RWPE1 (cell line): ENCODE data around the gene TRIM65.

Experiments
- CTCF ChIA-PET: fragments of 350-600 bp; sonication (Branson Sonifier 250); formaldehyde crosslinking; extraction: SDS; loops from one replicate; lab custom pipeline; 2021; lab: Yijun Ruan, JAX
- POLR2A ChIA-PET: fragments of 400-600 bp; formaldehyde crosslinking; extraction: SDS; loops from one replicate; lab custom pipeline; 2020; ENCODE audit warnings: antibody characterized with exemption; ENCODE audit not compliant: low non-redundant PET; lab: Yijun Ruan, JAX
- DNase-seq: peaks from one replicate; pipeline ENCODE4 v3.0.0; 2012; ENCODE audit warnings: low spot score
- H3K27ac ChIP-seq: fragments of 450-650 bp; 2 replicates; pipeline ENCODE4 v1.5.1; 2017
- CTCF ChIP-seq: fragments of 450-650 bp; conservative IDR thresholded peaks from 2 replicates; pipeline ENCODE4 v1.5.1; 2017; ENCODE audit warnings: low read depth, mild to moderate bottlenecking

The TRIM65 gene

GRCh38 chr17:75880266-75880665 is 16.5 kb downstream of the TRIM65 start:
- no peak for DNase-seq
- peak overlapping the region; percentile 42 for H3K27ac ChIP-seq
- TF ChIP-seq CTCF, result no peak
- POLR2A ChIA-PET, result no interaction called here
- CTCF ChIA-PET, result interaction anchor here (0.8 to 2.2 kb wide), 2 partner anchors 35 to 97 kb away, joined by 5 to 6 read pairs; no protein-coding TSS in a partner anchor

- DNase-seq, result peak; percentile 52
These were observed 18.4 kb downstream of the TRIM65 start, which contains the start of gene TRIM47 for GRCh38 chr17:75878174-75878998. TSS of gene TRIM47 (minus strand) at chr17:75878581. CDS start at chr17:75878548, 33 bp downstream.

GRCh38 chr17:75877752-75878173 is 19.0 kb downstream of the TRIM65 start:
- CTCF ChIA-PET, result interaction anchor here (0.5 to 1.7 kb wide), 10 partner anchors 12 to 69 kb away, joined by 3 to 8 read pairs (median 4); partner anchors contain the start of genes TRIM65 and UNC13D
- peak overlapping the region; percentile 98 for H3K27ac ChIP-seq
- POLR2A ChIA-PET, result interaction anchor here (0.6 to 1.2 kb wide), 3 partner anchors 21 to 101 kb away, joined by 3 to 4 read pairs (median 3); no protein-coding TSS in a partner anchor
- TF ChIP-seq CTCF, result peak; percentile 73
- peak; percentile 51 for DNase-seq

More at GRCh38 chr17:75878174-75878998, 18.4 kb downstream of the TRIM65 start, which contains the start of gene TRIM47:
- POLR2A ChIA-PET, result interaction anchor here (0.7 kb wide), 2 partner anchors 23 to 98 kb away, joined by 3 read pairs; partner anchors contain the start of gene WBP2
- H3K27ac ChIP-seq, result peak within 1 kb of the TSS; percentile 98
- CTCF ChIA-PET, result interaction anchor here (0.7 to 2.2 kb wide), 9 partner anchors 9 to 115 kb away, joined by 3 to 8 read pairs (median 4); partner anchors contain the start of gene TRIM65
- TF ChIP-seq CTCF, result 0 out of 2 replicates have a peak, but pooled peaks have one; percentile 20

- TF ChIP-seq CTCF, result no peak
- DNase-seq, result peak; percentile 81
- CTCF ChIA-PET, result interaction anchor here (0.5 to 1.7 kb wide), 8 partner anchors 13 to 69 kb away, joined by 3 to 8 read pairs (median 4); partner anchors contain the start of genes TRIM65 and UNC13D
- POLR2A ChIA-PET, result interaction anchor here (0.5 to 1.2 kb wide), 4 partner anchors 16 to 100 kb away, joined by 3 to 4 read pairs (median 4); no protein-coding TSS in a partner anchor
- peak overlapping the region; percentile 98 for H3K27ac ChIP-seq
These were observed 19.6 kb downstream of the TRIM65 start for GRCh38 chr17:75876938-75877751.

GRCh38 chr17:75876190-75876937 is 20.4 kb downstream of the TRIM65 start:
- H3K27ac ChIP-seq, result peak overlapping the region; percentile 98
- ChIA-PET CTCF (interaction anchor here (0.6 to 1.9 kb wide), 11 partner anchors 15 to 493 kb away, joined by 3 to 11 read pairs (median 3); partner anchors contain the start of genes TRIM65 and UNC13D), POLR2A (interaction anchor here (0.9 to 1.8 kb wide), 5 partner anchors 17 to 100 kb away, joined by 3 to 10 read pairs (median 4); partner anchors contain the start of gene WBP2)
- peak; percentile 36 for TF ChIP-seq CTCF
- peak; percentile 54 for DNase-seq
